K562 (cell line): ENCODE results near the gene ACKR1. TPM values are rescaled to one million over a fixed set of nuclear protein-coding genes. Genes with fewer than 3 reads are reported as not detected.

Source experiments
- AFF4 ChIP-seq: sonication (generic); formaldehyde crosslinking; IDR thresholded peaks from 2 replicates; pipeline ENCODE4 v1.8.0; 2023; ENCODE audit warnings: mild to moderate bottlenecking, missing genetic modification reagents
- PRMT5 ChIP-seq: sonication (generic); formaldehyde crosslinking; IDR thresholded peaks from 2 replicates; pipeline ENCODE4 v1.5.0; 2020; ENCODE audit warnings: missing genetic modification reagents
- ZBTB5 ChIP-seq: fragments of 450-650 bp; IDR thresholded peaks from 2 replicates; pipeline ENCODE4 v1.6.1; 2017; ENCODE audit warnings: antibody characterized with exemption
- ZNF253 ChIP-seq: fragments of 250-450 bp; sonication (Bioruptor Pico); conservative IDR thresholded peaks from 2 replicates; pipeline ENCODE4 v1.6.1; 2021; ENCODE audit warnings: mild to moderate bottlenecking
- polyA plus RNA-seq, 8 experiments: library from polyadenylated mRNA; depleted of rRNA in 4 of 8; stranded (reverse) in 5 of 8; unstranded in 3 of 8; fragments of >200 nt; fragmentation: Nextera tagmentation in 2 of 8; fragmentation: Illumina TruSeq in 1 of 8; extraction: Ambion mirVana in 2 of 8; extraction: Trizol in 1 of 8; gene quantifications; 2 replicates each; pipeline versions ENCODE4 v1.2.1 to v1.2.3, GENCODE V29; 2011 to 2014; ENCODE audit warnings: inconsistent platforms in 1 of 8, missing spikeins in 1 of 8
- small RNA-seq: library from RNA; depleted of rRNA; stranded (forward); fragments of <200 nt; gene quantifications from one replicate; pipeline ENCODE3, GENCODE V24; 2014
- total RNA-seq, 7 experiments: library from RNA; depleted of rRNA in 6 of 7; stranded (reverse); fragments of >200 nt in 6 of 7; fragmentation: Illumina TruSeq in 2 of 7; extraction: Trizol in 2 of 7; gene quantifications; 2 replicates each; pipeline versions ENCODE4 v1.2.1 to v1.2.3, GENCODE V29; 2011 to 2021; ENCODE audit warnings: low replicate concordance in 1 of 7

ACKR1 gene
- total and polyA plus RNA-seq, 9 of the 15 experiments (the other 6 are each of a cell fraction or from before 2014, with no cell fraction given): 0.07 to 0.64 (median 0.18) TPM

- TF ChIP-seq PRMT5 (CRISPR knock-in tag): no peak
- TF ChIP-seq ZBTB5: no peak
- no peak for TF ChIP-seq AFF4 (CRISPR knock-in tag)
- TF ChIP-seq ZNF253 (CRISPR knock-in tag): no peak
Observed at GRCh38 chr1:159250638-159251216, 46.1 kb downstream of the ACKR1 start (continued).

Small RNA genes within 50 kb of the gene (small RNA-seq; reads per million reads assigned to genes)
- gene RNA5SP60: not detected

Other genes starting within 250 kb of the ACKR1 start
- gene IFI16, start 195.0 kb upstream of the ACKR1 start, total RNA-seq (2014; rRNA removed): 1.2 and 1.6 TPM in 2 replicates
- 0.45 and 1.0 TPM in 2 replicates for gene IFI16, start 195.0 kb upstream of the ACKR1 start, total RNA-seq (2014; rRNA removed; fragmentation: Illumina TruSeq; extraction: Trizol)
- 1.4 and 1.9 TPM in 2 replicates for gene IFI16, start 195.0 kb upstream of the ACKR1 start, total RNA-seq (2015; rRNA removed; fragmentation: Illumina TruSeq; extraction: Trizol)
- 1.1 and 1.8 TPM in 2 replicates for gene IFI16, start 195.0 kb upstream of the ACKR1 start, total RNA-seq (2021)
- 0.18 and 0.70 TPM in 2 replicates for gene IFI16, start 195.0 kb upstream of the ACKR1 start, polyA plus RNA-seq (2011; rRNA removed)
- gene IFI16, start 195.0 kb upstream of the ACKR1 start, polyA plus RNA-seq (2014; fragmentation: Illumina TruSeq; extraction: Trizol): 2.6 and 3.2 TPM in 2 replicates
- 1 to 10 TPM; 1.7 to 2.8 TPM for gene IFI16, start 195.0 kb upstream of the ACKR1 start, polyA plus RNA-seq (2014; fragmentation: Nextera tagmentation; extraction: Ambion mirVana)
- 1.6 and 2.3 TPM in 2 replicates for gene IFI16, start 195.0 kb upstream of the ACKR1 start, polyA plus RNA-seq (2014; rRNA removed)
- 0.08 and 0.86 TPM in 2 replicates for gene AIM2, start 128.1 kb upstream of the ACKR1 start, total RNA-seq (2014; rRNA removed)
- 0.33 TPM in 1 of 2 replicates, not detected in the other for gene AIM2, start 128.1 kb upstream of the ACKR1 start, total RNA-seq (2014; rRNA removed; fragmentation: Illumina TruSeq; extraction: Trizol)
- gene AIM2, start 128.1 kb upstream of the ACKR1 start, total RNA-seq (2015; rRNA removed; fragmentation: Illumina TruSeq; extraction: Trizol): 0.15 and 0.22 TPM in 2 replicates
- gene AIM2, start 128.1 kb upstream of the ACKR1 start, total RNA-seq (2021): 0.22 TPM in 1 of 2 replicates, not detected in the other
- 0.10 TPM in 1 of 2 replicates, not detected in the other for gene AIM2, start 128.1 kb upstream of the ACKR1 start, polyA plus RNA-seq (2011; rRNA removed)
- gene AIM2, start 128.1 kb upstream of the ACKR1 start, polyA plus RNA-seq (2014; fragmentation: Illumina TruSeq; extraction: Trizol): 0.12 and 0.18 TPM in 2 replicates
- under 1 TPM; 0.18 to 0.24 TPM for gene AIM2, start 128.1 kb upstream of the ACKR1 start, polyA plus RNA-seq (2014; fragmentation: Nextera tagmentation; extraction: Ambion mirVana)
- gene AIM2, start 128.1 kb upstream of the ACKR1 start, polyA plus RNA-seq (2014; rRNA removed): 0.95 TPM in 1 of 2 replicates, not detected in the other
- not detected in 2 replicates for gene CADM3, start 33.3 kb upstream of the ACKR1 start, total RNA-seq (2014; rRNA removed)
- not detected in 2 replicates for gene CADM3, start 33.3 kb upstream of the ACKR1 start, total RNA-seq (2014; rRNA removed; fragmentation: Illumina TruSeq; extraction: Trizol)
- not detected in 2 replicates for gene CADM3, start 33.3 kb upstream of the ACKR1 start, total RNA-seq (2015; rRNA removed; fragmentation: Illumina TruSeq; extraction: Trizol)
- not detected in 2 replicates for gene CADM3, start 33.3 kb upstream of the ACKR1 start, total RNA-seq (2021)
- gene CADM3, start 33.3 kb upstream of the ACKR1 start, polyA plus RNA-seq (2011; rRNA removed): not detected in 2 replicates
- gene CADM3, start 33.3 kb upstream of the ACKR1 start, polyA plus RNA-seq (2014; fragmentation: Illumina TruSeq; extraction: Trizol): 0.04 TPM in 1 of 2 replicates, not detected in the other
- gene CADM3, start 33.3 kb upstream of the ACKR1 start, polyA plus RNA-seq (2014; fragmentation: Nextera tagmentation; extraction: Ambion mirVana): not detected
- gene CADM3, start 33.3 kb upstream of the ACKR1 start, polyA plus RNA-seq (2014; rRNA removed): not detected in 2 replicates
- not detected in 2 replicates for gene FCER1A, start 97.5 kb downstream of the ACKR1 start, total RNA-seq (2014; rRNA removed)
- not detected in 2 replicates for gene FCER1A, start 97.5 kb downstream of the ACKR1 start, total RNA-seq (2014; rRNA removed; fragmentation: Illumina TruSeq; extraction: Trizol)
- gene FCER1A, start 97.5 kb downstream of the ACKR1 start, total RNA-seq (2015; rRNA removed; fragmentation: Illumina TruSeq; extraction: Trizol): not detected in 2 replicates
- not detected in 2 replicates for gene FCER1A, start 97.5 kb downstream of the ACKR1 start, total RNA-seq (2021)
- gene FCER1A, start 97.5 kb downstream of the ACKR1 start, polyA plus RNA-seq (2011; rRNA removed): not detected in 2 replicates
- not detected in 2 replicates for gene FCER1A, start 97.5 kb downstream of the ACKR1 start, polyA plus RNA-seq (2014; fragmentation: Illumina TruSeq; extraction: Trizol)
- gene FCER1A, start 97.5 kb downstream of the ACKR1 start, polyA plus RNA-seq (2014; fragmentation: Nextera tagmentation; extraction: Ambion mirVana): under 1 TPM in 1 of 2 experiments, not detected in 1; 0.04 TPM
- not detected in 2 replicates for gene FCER1A, start 97.5 kb downstream of the ACKR1 start, polyA plus RNA-seq (2014; rRNA removed)
- not detected in 2 replicates for gene OR10J4, start 227.3 kb downstream of the ACKR1 start, total RNA-seq (2014; rRNA removed)
- not detected in 2 replicates for gene OR10J4, start 227.3 kb downstream of the ACKR1 start, total RNA-seq (2014; rRNA removed; fragmentation: Illumina TruSeq; extraction: Trizol)
- not detected in 2 replicates for gene OR10J4, start 227.3 kb downstream of the ACKR1 start, total RNA-seq (2015; rRNA removed; fragmentation: Illumina TruSeq; extraction: Trizol)
- not detected in 2 replicates for gene OR10J4, start 227.3 kb downstream of the ACKR1 start, total RNA-seq (2021)
- not detected in 2 replicates for gene OR10J4, start 227.3 kb downstream of the ACKR1 start, polyA plus RNA-seq (2011; rRNA removed)
- gene OR10J4, start 227.3 kb downstream of the ACKR1 start, polyA plus RNA-seq (2014; fragmentation: Illumina TruSeq; extraction: Trizol): not detected in 2 replicates
- not detected for gene OR10J4, start 227.3 kb downstream of the ACKR1 start, polyA plus RNA-seq (2014; fragmentation: Nextera tagmentation; extraction: Ambion mirVana)
- gene OR10J4, start 227.3 kb downstream of the ACKR1 start, polyA plus RNA-seq (2014; rRNA removed): not detected in 2 replicates
- gene OR10J1, start 234.8 kb downstream of the ACKR1 start, total RNA-seq (2014; rRNA removed): not detected in 2 replicates
- gene OR10J1, start 234.8 kb downstream of the ACKR1 start, total RNA-seq (2014; rRNA removed; fragmentation: Illumina TruSeq; extraction: Trizol): not detected in 2 replicates
- not detected in 2 replicates for gene OR10J1, start 234.8 kb downstream of the ACKR1 start, total RNA-seq (2015; rRNA removed; fragmentation: Illumina TruSeq; extraction: Trizol)
- gene OR10J1, start 234.8 kb downstream of the ACKR1 start, total RNA-seq (2021): not detected in 2 replicates
- not detected in 2 replicates for gene OR10J1, start 234.8 kb downstream of the ACKR1 start, polyA plus RNA-seq (2011; rRNA removed)
- not detected in 2 replicates for gene OR10J1, start 234.8 kb downstream of the ACKR1 start, polyA plus RNA-seq (2014; fragmentation: Illumina TruSeq; extraction: Trizol)
- gene OR10J1, start 234.8 kb downstream of the ACKR1 start, polyA plus RNA-seq (2014; fragmentation: Nextera tagmentation; extraction: Ambion mirVana): not detected
- gene OR10J1, start 234.8 kb downstream of the ACKR1 start, polyA plus RNA-seq (2014; rRNA removed): not detected in 2 replicates